Head of caudate nucleus (tissue), 42 donors: ENCODE results near the gene ZNF48.

Source experiments
- DNase-seq, 42 donors: peaks; one replicate each; pipeline versions ENCODE4 v3.0.0 to v3.0.0-alpha.2; 2020 to 2021; ENCODE audit warnings: mixed read lengths in 7 of 42
- intact Hi-C: fragments of 100-400 bp; cut with DNase I; formaldehyde crosslinking; loops from one replicate; pipeline ENCODE4 v1.15.0; 2022

The ZNF48 gene

GRCh38 chr16:30395155-30395991 is at the start of gene ZNF48:
ZNF48 (plus strand) TSS chr16:30395420; CDS start chr16:30395795, 375 bp downstream.
- intact Hi-C loops, result loop anchor here (2.0 kb wide), 1 partner anchor 17 kb away; no protein-coding TSS in a partner anchor

DNA sequence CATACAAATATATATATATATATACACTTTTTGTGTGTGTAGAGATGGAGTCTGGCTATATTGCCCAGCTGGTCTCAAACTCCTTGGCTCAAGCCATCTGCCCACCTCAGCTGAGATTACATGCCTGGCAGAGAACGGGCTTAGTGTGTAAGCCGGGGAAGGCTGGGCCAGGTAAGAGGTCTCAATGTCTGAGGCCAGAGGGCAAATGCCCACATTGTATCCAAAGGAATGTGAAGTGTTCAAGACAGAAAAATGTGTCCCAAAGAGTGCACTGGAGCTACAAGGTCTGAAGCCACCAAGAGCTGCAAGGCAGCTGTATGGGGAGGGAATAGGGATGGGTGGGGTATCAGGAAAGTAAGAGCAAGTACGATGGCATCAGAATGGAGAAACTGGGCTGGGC is 48.9 kb upstream of the ZNF48 start:
- DNase-seq, result no peak
- intact Hi-C loops, result no loop called here

More at GRCh38 chr16:30395155-30395991, at the start of gene ZNF48:
- DNase-seq, result peak; percentile 66 to 95 (median 89)

GRCh38 chr16:30348113-30348512 is 47.1 kb upstream of the ZNF48 start:
- DNase-seq, result no peak
- intact Hi-C loops, result no loop called here

GRCh38 chr16:30348929-30349328 is 46.3 kb upstream of the ZNF48 start:
- peak in 1 of 42 donors; percentile 0 for DNase-seq
- intact Hi-C loops, result no loop called here

DNA sequence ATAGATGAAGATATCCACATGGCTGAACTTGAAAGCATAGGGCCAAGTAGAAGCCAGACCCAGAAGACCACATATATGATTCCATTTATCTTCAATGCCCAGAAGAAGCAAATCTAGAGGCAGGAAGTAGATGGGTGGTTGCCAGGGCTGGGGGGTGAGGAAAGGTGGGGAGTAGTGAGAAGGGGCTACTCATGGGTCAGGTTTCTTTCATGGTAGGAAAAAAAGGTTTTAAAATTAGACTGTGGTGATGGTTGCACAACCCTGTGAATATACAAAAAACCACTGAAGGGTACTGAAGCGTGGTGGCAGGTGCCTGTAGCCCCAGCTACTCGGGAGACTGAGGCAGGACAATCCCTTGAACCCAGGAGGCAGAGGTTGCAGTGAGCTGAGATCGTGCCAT is 45.5 kb upstream of the ZNF48 start:
- intact Hi-C loops, result no loop called here
- DNase-seq, result peak in 1 of 42 donors; percentile 4

- intact Hi-C loops, result no loop called here
These were observed 44.9 kb upstream of the ZNF48 start for GRCh38 chr16:30350134-30350871.

GRCh38 chr16:30351001-30351441 is 44.2 kb upstream of the ZNF48 start:
- intact Hi-C loops, result no loop called here
- DNase-seq, result peak in 1 of 42 donors; percentile 28

More at GRCh38 chr16:30350134-30350871, 44.9 kb upstream of the ZNF48 start:
- DNase-seq, result no peak

DNA sequence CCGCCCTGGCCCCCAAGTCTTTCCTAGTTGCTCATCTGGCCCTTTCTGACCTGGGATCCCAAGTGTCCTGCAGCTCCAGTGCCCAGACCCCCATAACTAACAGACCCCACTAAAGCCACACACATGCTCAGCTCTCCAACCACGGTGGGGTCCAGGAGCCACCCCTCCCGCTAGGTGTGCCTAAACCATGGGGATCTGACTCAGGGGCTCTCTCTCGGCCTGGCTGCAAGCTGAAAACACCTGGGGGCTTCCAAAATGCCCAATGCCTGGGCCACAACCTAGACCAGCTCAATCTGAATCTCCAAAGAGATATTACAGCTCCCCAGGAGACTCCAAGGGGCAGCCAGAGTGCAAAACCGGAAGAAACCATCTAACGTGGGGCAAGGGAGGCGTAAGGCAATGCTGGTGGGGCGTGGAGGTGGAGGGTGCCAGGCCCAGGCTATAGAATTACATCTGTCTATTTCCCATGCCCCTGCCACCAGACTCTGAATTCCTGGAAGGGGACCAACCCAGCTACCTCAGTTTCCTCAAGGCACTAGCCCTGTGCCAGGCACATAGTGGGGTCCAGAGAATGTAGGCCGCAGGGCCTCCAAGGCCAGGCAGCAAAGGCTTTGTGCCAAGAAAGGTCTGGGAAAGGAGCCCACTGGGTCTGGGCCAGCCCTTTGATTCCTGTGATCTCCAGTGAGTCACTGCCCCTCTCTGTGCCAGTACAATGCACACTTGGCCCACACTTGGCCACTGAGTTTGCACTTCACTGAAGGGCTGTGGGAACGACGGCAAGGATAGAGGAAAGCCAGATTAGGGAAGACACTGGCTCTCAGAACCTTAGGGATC is 43.4 kb upstream of the ZNF48 start:
- peak in 41 of 42 donors; percentile 46 to 92 (median 80) for DNase-seq
- intact Hi-C loops, result no loop called here

GRCh38 chr16:30352488-30353401 is 42.5 kb upstream of the ZNF48 start:
- peak in 1 of 42 donors; percentile 10 for DNase-seq
- intact Hi-C loops, result no loop called here

- intact Hi-C loops, result no loop called here
- peak in 2 of 42 donors; percentile 9 to 32 for DNase-seq
These were observed 41.6 kb upstream of the ZNF48 start for GRCh38 chr16:30353438-30354129.

- DNase-seq, result peak in 3 of 42 donors; percentile 0 to 48 (median 39)
- intact Hi-C loops, result loop anchor here (5.0 kb wide), 1 partner anchor 53 kb away; the partner anchor contains the start of gene ZNF771
These were observed 40.6 kb upstream of the ZNF48 start for GRCh38 chr16:30354423-30355143.

GRCh38 chr16:30355144-30355953 is 39.9 kb upstream of the ZNF48 start, which contains the start of gene CD2BP2:
CD2BP2 (minus strand) TSS chr16:30355308; CDS start chr16:30354681, 627 bp downstream.
- peak; percentile 93 to 99 (median 97) for DNase-seq
- intact Hi-C loops, result loop anchor here (5.0 kb wide), 1 partner anchor 52 kb away; the partner anchor contains the start of gene ZNF771

- intact Hi-C loops, result loop anchor here (5.0 kb wide), 1 partner anchor 51 kb away; the partner anchor contains the start of gene ZNF771
- peak in 1 of 42 donors; percentile 32 for DNase-seq
These were observed 39.3 kb upstream of the ZNF48 start for GRCh38 chr16:30355954-30356308.

GRCh38 chr16:30356401-30357084 is 38.7 kb upstream of the ZNF48 start:
- intact Hi-C loops, result loop anchor here (5.0 kb wide), 1 partner anchor 51 kb away; the partner anchor contains the start of gene ZNF771
- DNase-seq, result peak in 12 of 42 donors; percentile 15 to 75 (median 49)
